Muscle layer of colon (tissue), 2 donors: ENCODE results near the gene HMGN1.
"Not testable (repeated sequence)": the region's sequence is repeated elsewhere in the genome, so short reads cannot be mapped to it uniquely, and the experiment has no call there.

ENCODE experiments used
- H3K27ac ChIP-seq: one replicate; pipeline ENCODE4 v1.7.0; 2013; ENCODE audit warnings: low read depth, mild to moderate bottlenecking, low read length, moderate library complexity
- H3K27me3 ChIP-seq, 2 donors: one replicate each; pipeline ENCODE4 v1.7.0; 2013; ENCODE audit warnings: low read length in 2 of 2, mild to moderate bottlenecking in 2 of 2; ENCODE audit not compliant: insufficient read depth in 2 of 2, control insufficient read depth in 1 of 2
- H3K36me3 ChIP-seq: one replicate; pipeline ENCODE4 v1.7.0; 2013; ENCODE audit warnings: mild to moderate bottlenecking, low read length; ENCODE audit not compliant: insufficient read depth
- H3K4me1 ChIP-seq: one replicate; pipeline ENCODE4 v1.7.0; 2013; ENCODE audit warnings: mild to moderate bottlenecking, low read length; ENCODE audit not compliant: insufficient read depth
- H3K4me3 ChIP-seq, 2 donors: one replicate each; pipeline ENCODE4 v1.7.0; 2013; ENCODE audit warnings: low read length in 2 of 2, low read depth in 1 of 2, mild to moderate bottlenecking in 1 of 2, moderate library complexity in 1 of 2
- H3K9ac ChIP-seq: one replicate; pipeline ENCODE4 v1.7.0; 2013; ENCODE audit warnings: low read length
- H3K9me3 ChIP-seq: one replicate; pipeline ENCODE4 v1.7.0; 2013; ENCODE audit warnings: mild to moderate bottlenecking, low read length
- donor health status: abdominal sarcoma.
- donor health status: Adenocarcinoma of cecum.

The HMGN1 gene

DNA sequence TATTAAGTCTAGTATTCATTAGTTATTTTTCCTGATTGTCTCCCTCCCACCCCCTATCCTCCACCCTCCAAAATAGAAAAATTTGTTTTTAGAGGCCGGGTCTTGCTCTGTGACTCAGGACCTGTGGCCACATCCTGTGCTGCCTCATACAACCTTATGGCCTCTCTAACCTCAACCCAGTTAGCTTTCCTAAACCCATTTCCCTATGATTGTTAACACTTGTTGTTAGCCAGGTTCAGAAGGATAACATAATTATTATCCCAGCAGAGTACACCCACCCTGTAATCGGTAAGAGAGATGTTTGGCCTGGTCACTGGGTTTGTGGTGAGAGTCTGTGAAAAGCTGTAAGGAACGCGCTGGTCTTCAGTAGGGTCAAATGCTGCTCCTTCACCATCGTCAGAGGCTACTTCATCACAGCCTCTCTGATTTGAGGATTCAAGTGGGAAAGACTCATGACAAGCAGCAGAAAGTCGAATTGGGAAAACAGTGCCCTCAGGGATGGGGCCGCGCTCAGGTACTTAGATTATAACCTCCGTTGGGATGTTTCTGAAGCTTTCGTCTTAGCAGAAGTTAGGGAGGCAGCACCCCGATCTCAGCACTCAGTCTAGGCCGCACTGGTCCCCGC lies 35.9 kb upstream of the HMGN1 start:
- Histone ChIP-seq H3K27me3 (no peaks in the 10 kb centered on the region), H3K36me3 (no peaks in the 10 kb centered on the region), H3K4me3 (peak overlapping the region in 1 of 2 donors; percentile 49), H3K4me1 (peaks cover 23% of the 10 kb centered on the region), H3K9ac (no peak overlapping the region), H3K27ac (no peak overlapping the region), H3K9me3 (no peaks in the 10 kb centered on the region)

DNA sequence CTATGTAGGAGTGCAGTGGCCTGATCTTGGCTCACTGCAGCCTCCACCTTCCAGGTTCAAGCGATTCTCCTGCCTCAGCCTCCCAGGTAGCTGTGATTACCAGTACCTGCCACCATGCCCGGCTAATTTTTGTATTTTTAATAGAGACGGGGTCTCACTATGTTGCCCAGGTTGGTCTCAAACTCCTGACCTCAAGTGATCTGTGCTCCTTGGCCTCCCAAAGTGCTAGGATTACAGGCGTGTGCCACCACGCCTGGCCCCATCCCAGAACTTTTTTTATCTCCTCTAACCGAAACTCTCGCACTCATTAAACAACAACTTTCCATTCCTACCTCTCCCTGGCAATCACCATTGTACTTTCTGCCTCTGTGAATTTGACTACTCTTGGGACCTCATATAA lies 33.2 kb upstream of the HMGN1 start:
- H3K4me3 ChIP-seq, H3K27me3 ChIP-seq, H3K27ac ChIP-seq, H3K9ac ChIP-seq, H3K36me3 ChIP-seq, H3K9me3 ChIP-seq: not testable (repeated sequence)
- H3K4me1 ChIP-seq: peaks cover 15% of the 10 kb centered on the region

- H3K9me3 ChIP-seq: no peaks in the 10 kb centered on the region
- peak overlapping the region; percentile 97 for H3K9ac ChIP-seq
- H3K36me3 ChIP-seq: no peaks in the 10 kb centered on the region
- no peaks in the 10 kb centered on the region for H3K27me3 ChIP-seq
- H3K27ac ChIP-seq: peak overlapping the region; percentile 68
- peaks cover 8% of the 10 kb centered on the region for H3K4me1 ChIP-seq
- H3K4me3 ChIP-seq: peak overlapping the region; percentile 81 to 91
Observed at GRCh38 chr21:39381009-39381408, 32.1 kb upstream of the HMGN1 start.

- no peaks in the 10 kb centered on the region for H3K36me3 ChIP-seq
Observed at GRCh38 chr21:39379986-39380891, 31.4 kb upstream of the HMGN1 start.

DNA sequence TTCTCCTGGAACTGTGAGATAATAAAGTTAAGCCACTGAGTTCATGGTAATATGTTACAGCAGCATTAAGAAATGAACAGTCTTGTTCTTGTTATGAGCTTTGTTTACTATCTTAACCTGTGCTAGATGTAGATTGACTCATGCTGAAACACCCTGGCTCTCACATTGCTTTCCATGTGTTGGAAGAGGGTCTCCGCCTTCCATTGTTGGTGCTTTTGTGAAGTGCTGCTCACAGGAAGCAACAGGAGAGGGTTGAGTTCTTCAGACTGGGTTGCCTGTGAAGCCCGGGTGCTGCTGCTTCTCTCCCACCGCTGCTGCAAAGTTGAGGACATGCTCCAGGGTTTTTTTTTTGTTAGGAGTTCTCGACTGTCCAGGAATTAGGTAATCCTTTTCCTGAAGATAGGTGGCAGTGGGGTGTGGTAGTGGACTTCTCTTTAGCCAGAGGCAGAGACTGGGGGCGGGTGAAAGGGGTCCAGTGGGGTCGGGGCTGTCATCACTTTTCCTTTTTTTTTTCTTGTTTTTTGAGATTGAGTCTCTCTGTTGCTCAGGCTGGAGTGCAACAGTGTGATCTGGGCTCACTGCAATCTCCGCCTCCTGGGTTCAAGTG lies 28.7 kb upstream of the HMGN1 start:
- Histone ChIP-seq H3K27ac (no peak overlapping the region), H3K27me3 (no peaks in the 10 kb centered on the region), H3K4me3 (no peak overlapping the region), H3K4me1 (peaks cover 8% of the 10 kb centered on the region), H3K9ac (no peak overlapping the region), H3K9me3 (no peaks in the 10 kb centered on the region), H3K36me3 (no peaks in the 10 kb centered on the region)

More at GRCh38 chr21:39379986-39380891, 31.4 kb upstream of the HMGN1 start:
- peaks cover 8% of the 10 kb centered on the region for H3K4me1 ChIP-seq
- peak overlapping the region; percentile 82 for H3K27ac ChIP-seq
- no peaks in the 10 kb centered on the region for H3K9me3 ChIP-seq
- H3K9ac ChIP-seq: peak overlapping the region; percentile 97
- H3K4me3 ChIP-seq: peak overlapping the region; percentile 81 to 91
- H3K27me3 ChIP-seq: no peaks in the 10 kb centered on the region

DNA sequence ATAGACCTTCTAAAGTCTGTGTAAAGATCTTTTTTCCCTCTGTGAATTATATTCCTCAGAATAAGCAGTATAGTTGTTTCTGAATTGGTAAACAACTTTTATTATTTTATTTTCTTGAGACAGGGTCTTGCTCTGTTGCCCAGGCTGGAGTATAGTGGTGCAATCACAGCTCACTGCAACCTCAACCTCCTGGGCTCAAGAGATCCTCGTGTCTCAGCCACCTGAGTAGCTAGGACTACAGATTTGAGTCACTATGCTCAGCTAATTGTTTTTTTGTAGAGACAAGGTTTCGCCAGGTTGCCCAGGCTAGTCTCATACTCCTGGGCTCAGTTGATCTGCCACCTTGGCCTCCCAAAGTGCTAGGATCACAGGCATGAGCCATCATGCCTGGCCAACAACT lies 26.6 kb upstream of the HMGN1 start:
- Histone ChIP-seq H3K27ac (no peak overlapping the region), H3K9me3 (no peaks in the 10 kb centered on the region), H3K4me1 (no peaks in the 10 kb centered on the region), H3K9ac (no peak overlapping the region), H3K36me3 (no peaks in the 10 kb centered on the region), H3K4me3 (no peak overlapping the region), H3K27me3 (no peaks in the 10 kb centered on the region)

- Histone ChIP-seq H3K9ac (no peak overlapping the region), H3K9me3 (no peaks in the 10 kb centered on the region), H3K36me3 (no peaks in the 10 kb centered on the region), H3K4me3 (no peak overlapping the region), H3K4me1 (no peaks in the 10 kb centered on the region), H3K27ac (no peak overlapping the region), H3K27me3 (no peaks in the 10 kb centered on the region)
Observed at GRCh38 chr21:39374046-39374445, 25.2 kb upstream of the HMGN1 start.

- H3K4me3 ChIP-seq: no peak overlapping the region
- H3K4me1 ChIP-seq: no peaks in the 10 kb centered on the region
- no peaks in the 10 kb centered on the region for H3K36me3 ChIP-seq
- H3K27ac ChIP-seq: no peak overlapping the region
- no peak overlapping the region for H3K9ac ChIP-seq
- no peaks in the 10 kb centered on the region for H3K9me3 ChIP-seq
- H3K27me3 ChIP-seq: no peaks in the 10 kb centered on the region
Observed at GRCh38 chr21:39373634-39374033, 24.7 kb upstream of the HMGN1 start.

DNA sequence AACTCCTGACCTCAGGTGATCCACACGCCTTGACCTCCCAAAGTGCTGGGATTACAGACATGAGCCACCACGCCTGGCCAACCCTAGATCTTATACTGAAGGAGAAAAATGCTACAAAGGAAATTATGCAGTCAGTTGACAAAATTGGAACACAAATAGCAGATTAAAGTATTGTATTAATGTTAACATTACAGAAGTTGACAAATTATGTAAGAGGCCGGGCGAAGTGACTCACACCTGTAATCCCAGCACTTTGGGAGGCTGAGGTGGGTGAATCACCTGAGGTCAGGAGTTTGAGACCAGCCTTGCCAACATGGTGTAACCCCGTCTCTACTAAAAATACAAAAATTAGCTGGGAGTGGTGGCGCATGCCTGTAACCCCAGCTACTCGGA lies 21.0 kb upstream of the HMGN1 start:
- H3K4me3 ChIP-seq, H3K27me3 ChIP-seq, H3K36me3 ChIP-seq, H3K9me3 ChIP-seq, H3K9ac ChIP-seq, H3K4me1 ChIP-seq, H3K27ac ChIP-seq: not testable (repeated sequence)

DNA sequence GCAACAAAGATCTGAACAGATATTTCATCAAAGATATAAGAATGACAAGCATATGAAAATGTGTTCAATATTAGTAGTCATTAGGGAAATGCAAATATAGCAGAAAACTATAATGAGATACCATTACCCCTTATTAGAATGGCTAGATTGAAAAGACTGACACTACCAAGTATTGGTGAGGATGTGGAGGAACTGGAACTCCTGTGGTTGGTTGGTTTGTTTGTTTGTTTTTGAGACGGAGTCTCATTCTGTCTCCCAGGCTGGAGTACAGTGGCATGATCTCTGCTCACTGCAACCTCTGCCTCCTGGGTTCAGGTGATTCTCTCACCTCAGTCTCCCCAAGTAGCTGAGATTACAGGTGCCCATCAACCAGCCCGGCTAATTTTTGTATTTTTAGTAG lies 18.9 kb upstream of the HMGN1 start:
- Histone ChIP-seq H3K9ac (no peak overlapping the region), H3K27me3 (no peaks in the 10 kb centered on the region)

DNA sequence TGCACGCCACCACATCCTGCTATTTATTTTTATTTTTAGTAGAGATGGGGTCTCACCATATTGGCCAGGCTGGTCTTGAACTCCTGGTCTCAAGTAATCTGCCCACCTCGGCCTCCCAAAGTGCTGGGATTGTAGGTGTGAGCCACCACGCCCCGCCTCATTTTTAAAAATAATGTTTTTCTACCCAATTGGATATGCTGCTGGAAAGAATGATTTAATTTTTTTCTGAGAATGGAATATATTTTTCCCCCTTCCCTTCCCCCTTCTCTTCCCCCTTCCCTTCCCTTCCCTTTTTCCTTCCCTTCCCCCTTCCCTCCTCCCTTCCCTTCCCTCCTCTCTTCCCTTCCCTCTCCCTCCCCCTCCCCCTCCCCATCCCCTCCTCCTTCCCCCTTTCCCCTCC lies 17.7 kb upstream of the HMGN1 start:
- no peaks in the 10 kb centered on the region for H3K9me3 ChIP-seq
- H3K36me3 ChIP-seq: no peaks in the 10 kb centered on the region
- H3K4me3 ChIP-seq: no peak overlapping the region
- H3K4me1 ChIP-seq: no peaks in the 10 kb centered on the region
- H3K9ac ChIP-seq: no peak overlapping the region
- no peaks in the 10 kb centered on the region for H3K27me3 ChIP-seq
- H3K27ac ChIP-seq: no peak overlapping the region

More for the DNA sequence above, 18.9 kb upstream of the HMGN1 start:
- Histone ChIP-seq H3K27ac (no peak overlapping the region), H3K36me3 (no peaks in the 10 kb centered on the region), H3K4me3 (no peak overlapping the region), H3K4me1 (no peaks in the 10 kb centered on the region), H3K9me3 (no peaks in the 10 kb centered on the region)
